ENCODE results near the gene P3H4. TPM values are rescaled to one million over a fixed set of nuclear protein-coding genes. Genes with fewer than 3 reads are reported as not detected.

The P3H4 gene
- total RNA-seq, 1 experiment from 2014 or later = 123 TPM

- no peaks in the 10 kb centered on the region for H3K27me3 ChIP-seq
- DNase-seq = no peak
- no peak overlapping the region for H3K4me3 ChIP-seq
- H3K36me3 ChIP-seq = no peaks in the 10 kb centered on the region
- H3K9me3 ChIP-seq = no peaks in the 10 kb centered on the region
Measured at GRCh38 chr17:41766135-41766534, 45.6 kb downstream of the P3H4 start.

GRCh38 chr17:41763327-41763726 is 48.4 kb downstream of the P3H4 start:
- no peak overlapping the region for H3K4me3 ChIP-seq
- no peaks in the 10 kb centered on the region for H3K27me3 ChIP-seq
- no peak for DNase-seq
- H3K36me3 ChIP-seq = no peaks in the 10 kb centered on the region
- no peaks in the 10 kb centered on the region for H3K9me3 ChIP-seq

- Histone ChIP-seq H3K36me3 (no peaks in the 10 kb centered on the region), H3K4me3 (no peak overlapping the region), H3K27me3 (no peaks in the 10 kb centered on the region), H3K9me3 (no peaks in the 10 kb centered on the region)
- no peak for DNase-seq
Measured at GRCh38 chr17:41762841-41763240, 48.9 kb downstream of the P3H4 start.

GRCh38 chr17:41762391-41762790 is 49.4 kb downstream of the P3H4 start:
- no peaks in the 10 kb centered on the region for H3K36me3 ChIP-seq

GRCh38 chr17:41760878-41761277 is 50.9 kb downstream of the P3H4 start:
- no peak overlapping the region for H3K4me3 ChIP-seq
- no peak for DNase-seq
- H3K9me3 ChIP-seq = no peaks in the 10 kb centered on the region
- H3K27me3 ChIP-seq = no peaks in the 10 kb centered on the region
- H3K36me3 ChIP-seq = no peaks in the 10 kb centered on the region

More at GRCh38 chr17:41762391-41762790, 49.4 kb downstream of the P3H4 start:
- no peak overlapping the region for H3K4me3 ChIP-seq
- no peaks in the 10 kb centered on the region for H3K9me3 ChIP-seq
- H3K27me3 ChIP-seq = no peaks in the 10 kb centered on the region
- DNase-seq = no peak

GRCh38 chr17:41758601-41759000 is 53.1 kb downstream of the P3H4 start:
- Histone ChIP-seq H3K27me3 (no peaks in the 10 kb centered on the region), H3K9me3 (no peaks in the 10 kb centered on the region), H3K4me3 (no peak overlapping the region), H3K36me3 (no peaks in the 10 kb centered on the region)
- DNase-seq = no peak

- H3K27me3 ChIP-seq = no peaks in the 10 kb centered on the region
- H3K36me3 ChIP-seq = no peaks in the 10 kb centered on the region
- DNase-seq = no peak
- no peak overlapping the region for H3K4me3 ChIP-seq
- H3K9me3 ChIP-seq = no peaks in the 10 kb centered on the region
Measured at GRCh38 chr17:41754066-41754465, 57.7 kb downstream of the P3H4 start.

Other genes with a start within 250 kb of the P3H4 start
- not detected in 2 replicates for gene KRT9, start 239.9 kb downstream of the P3H4 start, total RNA-seq (2014; rRNA removed; shearing (Covaris generic); ENCODE audit: low replicate concordance)
- 6.1 and 7.9 TPM in 2 replicates for gene KRT14, start 225.1 kb downstream of the P3H4 start, total RNA-seq (2014; rRNA removed; shearing (Covaris generic); ENCODE audit: low replicate concordance)
- gene KRT16, start 199.2 kb downstream of the P3H4 start, total RNA-seq (2014; rRNA removed; shearing (Covaris generic); ENCODE audit: low replicate concordance) = not detected in 2 replicates
- gene KRT17, start 187.4 kb downstream of the P3H4 start, total RNA-seq (2014; rRNA removed; shearing (Covaris generic); ENCODE audit: low replicate concordance) = not detected in 2 replicates
- 42.2 and 90.7 TPM in 2 replicates for gene EIF1, start 123.1 kb downstream of the P3H4 start, total RNA-seq (2014; rRNA removed; shearing (Covaris generic); ENCODE audit: low replicate concordance)
- gene GAST, start 99.6 kb downstream of the P3H4 start, total RNA-seq (2014; rRNA removed; shearing (Covaris generic); ENCODE audit: low replicate concordance) = not detected in 2 replicates
- gene HAP1, start 77.3 kb downstream of the P3H4 start, total RNA-seq (2014; rRNA removed; shearing (Covaris generic); ENCODE audit: low replicate concordance) = not detected in 2 replicates
- gene JUP, start 25.2 kb downstream of the P3H4 start, total RNA-seq (2014; rRNA removed; shearing (Covaris generic); ENCODE audit: low replicate concordance) = 6.4 and 10.5 TPM in 2 replicates
- gene FKBP10, start 1.1 kb upstream of the P3H4 start, total RNA-seq (2014; rRNA removed; shearing (Covaris generic); ENCODE audit: low replicate concordance) = 191 and 258 TPM in 2 replicates
- gene NT5C3B, start 24.3 kb upstream of the P3H4 start, total RNA-seq (2014; rRNA removed; shearing (Covaris generic); ENCODE audit: low replicate concordance) = 69.3 and 124 TPM in 2 replicates
- gene KLHL10, start 25.9 kb upstream of the P3H4 start, total RNA-seq (2014; rRNA removed; shearing (Covaris generic); ENCODE audit: low replicate concordance) = not detected in 2 replicates
- gene KLHL11, start 53.5 kb upstream of the P3H4 start, total RNA-seq (2014; rRNA removed; shearing (Covaris generic); ENCODE audit: low replicate concordance) = 10.9 and 13.3 TPM in 2 replicates
- 151 and 195 TPM in 2 replicates for gene ACLY, start 107.0 kb upstream of the P3H4 start, total RNA-seq (2014; rRNA removed; shearing (Covaris generic); ENCODE audit: low replicate concordance)
- gene ODAD4, start 118.7 kb upstream of the P3H4 start, total RNA-seq (2014; rRNA removed; shearing (Covaris generic); ENCODE audit: low replicate concordance) = not detected in 2 replicates
- 64.0 and 97.2 TPM in 2 replicates for gene CNP, start 154.8 kb upstream of the P3H4 start, total RNA-seq (2014; rRNA removed; shearing (Covaris generic); ENCODE audit: low replicate concordance)
- gene DNAJC7, start 205.5 kb upstream of the P3H4 start, total RNA-seq (2014; rRNA removed; shearing (Covaris generic); ENCODE audit: low replicate concordance) = 121 and 123 TPM in 2 replicates
- 77.5 and 86.3 TPM in 2 replicates for gene NKIRAS2, start 208.1 kb upstream of the P3H4 start, total RNA-seq (2014; rRNA removed; shearing (Covaris generic); ENCODE audit: low replicate concordance)
- gene C17orf113, start 238.7 kb upstream of the P3H4 start, total RNA-seq (2014; rRNA removed; shearing (Covaris generic); ENCODE audit: low replicate concordance) = 0.05 TPM in 1 of 2 replicates, not detected in the other